ENCODE data around the gene ZMAT1. TPM values are rescaled to one million over a fixed set of nuclear protein-coding genes. Genes with fewer than 3 reads are reported as not detected.

ZMAT1 gene
- total RNA-seq, 4 donors from 2014 or later: 3.5 to 11.1 (median 5.9) TPM

DNA sequence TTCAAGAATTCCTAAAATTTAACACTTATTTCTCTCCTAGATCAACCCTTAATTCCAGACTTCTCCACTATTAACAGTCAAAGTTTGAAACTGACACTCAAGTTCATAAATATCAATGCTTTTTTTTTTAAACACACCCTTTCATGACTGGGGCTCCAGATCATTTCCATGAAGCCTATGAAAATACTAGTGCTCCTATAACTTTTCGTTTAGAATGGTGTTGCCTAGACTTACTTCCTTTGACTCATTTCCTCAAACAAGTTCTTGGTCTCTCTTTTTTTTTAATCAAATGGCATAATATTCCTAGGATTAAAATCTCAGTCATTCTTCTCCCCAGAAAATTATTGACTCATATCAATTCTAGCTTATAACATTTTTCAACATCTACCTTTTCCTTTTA, 13.1 kb downstream of the ZMAT1 start:
- H3K36me3 ChIP-seq: no peaks in the 10 kb centered on the region
- no peaks in the 10 kb centered on the region for H3K4me1 ChIP-seq
- ATAC-seq: no peak
- no peaks in the 10 kb centered on the region for H3K9me3 ChIP-seq
- H3K4me3 ChIP-seq: no peak overlapping the region
- no peak for TF ChIP-seq POLR2AphosphoS5 (IDR thresholded peaks at IDR 0.05)
- no peak for TF ChIP-seq POLR2A (IDR thresholded peaks at IDR 0.05)
- TF ChIP-seq EP300 (IDR thresholded peaks at IDR 0.05): no peak
- TF ChIP-seq, protein P1, sequence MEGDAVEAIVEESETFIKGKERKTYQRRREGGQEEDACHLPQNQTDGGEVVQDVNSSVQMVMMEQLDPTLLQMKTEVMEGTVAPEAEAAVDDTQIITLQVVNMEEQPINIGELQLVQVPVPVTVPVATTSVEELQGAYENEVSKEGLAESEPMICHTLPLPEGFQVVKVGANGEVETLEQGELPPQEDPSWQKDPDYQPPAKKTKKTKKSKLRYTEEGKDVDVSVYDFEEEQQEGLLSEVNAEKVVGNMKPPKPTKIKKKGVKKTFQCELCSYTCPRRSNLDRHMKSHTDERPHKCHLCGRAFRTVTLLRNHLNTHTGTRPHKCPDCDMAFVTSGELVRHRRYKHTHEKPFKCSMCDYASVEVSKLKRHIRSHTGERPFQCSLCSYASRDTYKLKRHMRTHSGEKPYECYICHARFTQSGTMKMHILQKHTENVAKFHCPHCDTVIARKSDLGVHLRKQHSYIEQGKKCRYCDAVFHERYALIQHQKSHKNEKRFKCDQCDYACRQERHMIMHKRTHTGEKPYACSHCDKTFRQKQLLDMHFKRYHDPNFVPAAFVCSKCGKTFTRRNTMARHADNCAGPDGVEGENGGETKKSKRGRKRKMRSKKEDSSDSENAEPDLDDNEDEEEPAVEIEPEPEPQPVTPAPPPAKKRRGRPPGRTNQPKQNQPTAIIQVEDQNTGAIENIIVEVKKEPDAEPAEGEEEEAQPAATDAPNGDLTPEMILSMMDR (IDR thresholded peaks at IDR 0.05): no peak
- no peak overlapping the region for H3K27ac ChIP-seq
- 14 to 75% methylated on average over 1 of the region's 1 CpG for WGBS, 2 donors (ENCODE audit: low coverage in 1 of 2)
- no peaks in the 10 kb centered on the region for H3K27me3 ChIP-seq

GRCh38 chrX:101906136-101906796, 25.6 kb downstream of the ZMAT1 start:
- no peaks in the 10 kb centered on the region for H3K4me1 ChIP-seq
- H3K27ac ChIP-seq: no peak overlapping the region
- H3K27me3 ChIP-seq: no peaks in the 10 kb centered on the region
- no peak overlapping the region for H3K4me3 ChIP-seq
- no peak for TF ChIP-seq POLR2A (IDR thresholded peaks at IDR 0.05)
- no peak for TF ChIP-seq POLR2AphosphoS5 (IDR thresholded peaks at IDR 0.05)
- TF ChIP-seq, protein P1 (IDR thresholded peaks at IDR 0.05): no peak
- no peak for TF ChIP-seq EP300 (IDR thresholded peaks at IDR 0.05)
- no CpG with 5 or more reads among the region's 5 CpGs for WGBS, 2 donors (ENCODE audit: low coverage in 1 of 2)
- H3K9me3 ChIP-seq: no peaks in the 10 kb centered on the region
- ATAC-seq: no peak
- H3K36me3 ChIP-seq: peaks cover 0 to 3% of the 10 kb centered on the region in 2 donors

GRCh38 chrX:101904996-101905395, 26.8 kb downstream of the ZMAT1 start:
- WGBS, 2 donors (ENCODE audit: low coverage in 1 of 2): 83 to 89% methylated on average over 1 of the region's 1 CpG
- Histone ChIP-seq H3K27me3 (no peaks in the 10 kb centered on the region), H3K4me1 (no peaks in the 10 kb centered on the region), H3K27ac (no peak overlapping the region), H3K9me3 (no peaks in the 10 kb centered on the region), H3K36me3 (peaks cover 0 to 3% of the 10 kb centered on the region in 2 donors), H3K4me3 (no peak overlapping the region)
- ATAC-seq: no peak
- TF ChIP-seq POLR2A (IDR thresholded peaks at IDR 0.05) (no peak), EP300 (IDR thresholded peaks at IDR 0.05) (no peak)

Small RNAs within 50 kb of the gene (small RNA-seq; reads per million reads assigned to genes)
- 0 reads per million in 4 donors for gene RNU6-345P

Other genes starting within 250 kb of the ZMAT1 start
- 10 to 100 TPM; 25.3 to 40.4 (median 34.4) TPM for gene TCEAL2, start 193.7 kb upstream of the ZMAT1 start, total RNA-seq
- gene TCEAL6, start 210.5 kb upstream of the ZMAT1 start, total RNA-seq: 1 to 10 TPM in 1 of 4 donors, under 1 TPM in 1, not detected in 2; 0.39 to 1.3 TPM
- gene BEX5, start 223.9 kb upstream of the ZMAT1 start, total RNA-seq: 1 to 10 TPM in 3 of 4 donors, not detected in 1; 2.2 to 4.9 (median 4.8) TPM